ENCODE results near the gene PRKCA.

PRKCA gene

DNA sequence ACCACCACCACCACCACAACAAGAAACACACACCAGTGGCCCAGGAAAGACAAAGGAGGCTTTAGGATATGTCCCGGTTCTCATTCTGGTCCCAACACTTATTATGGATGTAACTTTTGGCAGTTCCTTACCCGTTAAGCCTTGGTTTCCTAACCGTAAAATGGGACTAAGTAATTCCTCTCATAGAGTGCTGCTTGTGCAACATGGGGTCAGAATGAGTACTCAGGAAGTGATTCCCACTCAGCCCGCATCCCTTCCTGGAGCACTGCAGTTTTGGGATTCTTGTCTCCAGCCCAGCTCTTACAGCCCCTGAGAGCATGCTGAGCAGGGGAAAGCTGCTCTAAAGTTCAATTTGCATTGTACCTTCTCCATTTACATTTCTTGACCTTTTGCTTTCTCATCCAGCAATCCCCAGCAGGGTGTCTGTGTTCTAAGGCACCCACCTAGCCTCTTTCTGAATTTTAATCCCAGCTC, 262.6 kb downstream of the PRKCA start:
- no peaks in the 10 kb centered on the region for H3K27me3 ChIP-seq (ENCODE audit: insufficient read depth, poor library complexity, severe bottlenecking)
- H3K9me3 ChIP-seq (ENCODE audit: severe bottlenecking) = no peaks in the 10 kb centered on the region
- ATAC-seq (ENCODE audit: low read depth) (no peak), DNase-seq (ENCODE audit: low spot score) (no peak)
- H3K36me3 ChIP-seq (ENCODE audit: low read depth) = no peaks in the 10 kb centered on the region
- H3K4me3 ChIP-seq (ENCODE audit: severe bottlenecking) = no peak overlapping the region
- no peak overlapping the region for H3K27ac ChIP-seq (ENCODE audit: poor library complexity, severe bottlenecking)
- TF ChIP-seq, protein P1, sequence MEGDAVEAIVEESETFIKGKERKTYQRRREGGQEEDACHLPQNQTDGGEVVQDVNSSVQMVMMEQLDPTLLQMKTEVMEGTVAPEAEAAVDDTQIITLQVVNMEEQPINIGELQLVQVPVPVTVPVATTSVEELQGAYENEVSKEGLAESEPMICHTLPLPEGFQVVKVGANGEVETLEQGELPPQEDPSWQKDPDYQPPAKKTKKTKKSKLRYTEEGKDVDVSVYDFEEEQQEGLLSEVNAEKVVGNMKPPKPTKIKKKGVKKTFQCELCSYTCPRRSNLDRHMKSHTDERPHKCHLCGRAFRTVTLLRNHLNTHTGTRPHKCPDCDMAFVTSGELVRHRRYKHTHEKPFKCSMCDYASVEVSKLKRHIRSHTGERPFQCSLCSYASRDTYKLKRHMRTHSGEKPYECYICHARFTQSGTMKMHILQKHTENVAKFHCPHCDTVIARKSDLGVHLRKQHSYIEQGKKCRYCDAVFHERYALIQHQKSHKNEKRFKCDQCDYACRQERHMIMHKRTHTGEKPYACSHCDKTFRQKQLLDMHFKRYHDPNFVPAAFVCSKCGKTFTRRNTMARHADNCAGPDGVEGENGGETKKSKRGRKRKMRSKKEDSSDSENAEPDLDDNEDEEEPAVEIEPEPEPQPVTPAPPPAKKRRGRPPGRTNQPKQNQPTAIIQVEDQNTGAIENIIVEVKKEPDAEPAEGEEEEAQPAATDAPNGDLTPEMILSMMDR (IDR thresholded peaks at IDR 0.05; ENCODE audit: poor library complexity, severe bottlenecking) = no peak
- H3K4me1 ChIP-seq (ENCODE audit: insufficient read depth, poor library complexity, severe bottlenecking) = peaks cover 16% of the 10 kb centered on the region

DNA sequence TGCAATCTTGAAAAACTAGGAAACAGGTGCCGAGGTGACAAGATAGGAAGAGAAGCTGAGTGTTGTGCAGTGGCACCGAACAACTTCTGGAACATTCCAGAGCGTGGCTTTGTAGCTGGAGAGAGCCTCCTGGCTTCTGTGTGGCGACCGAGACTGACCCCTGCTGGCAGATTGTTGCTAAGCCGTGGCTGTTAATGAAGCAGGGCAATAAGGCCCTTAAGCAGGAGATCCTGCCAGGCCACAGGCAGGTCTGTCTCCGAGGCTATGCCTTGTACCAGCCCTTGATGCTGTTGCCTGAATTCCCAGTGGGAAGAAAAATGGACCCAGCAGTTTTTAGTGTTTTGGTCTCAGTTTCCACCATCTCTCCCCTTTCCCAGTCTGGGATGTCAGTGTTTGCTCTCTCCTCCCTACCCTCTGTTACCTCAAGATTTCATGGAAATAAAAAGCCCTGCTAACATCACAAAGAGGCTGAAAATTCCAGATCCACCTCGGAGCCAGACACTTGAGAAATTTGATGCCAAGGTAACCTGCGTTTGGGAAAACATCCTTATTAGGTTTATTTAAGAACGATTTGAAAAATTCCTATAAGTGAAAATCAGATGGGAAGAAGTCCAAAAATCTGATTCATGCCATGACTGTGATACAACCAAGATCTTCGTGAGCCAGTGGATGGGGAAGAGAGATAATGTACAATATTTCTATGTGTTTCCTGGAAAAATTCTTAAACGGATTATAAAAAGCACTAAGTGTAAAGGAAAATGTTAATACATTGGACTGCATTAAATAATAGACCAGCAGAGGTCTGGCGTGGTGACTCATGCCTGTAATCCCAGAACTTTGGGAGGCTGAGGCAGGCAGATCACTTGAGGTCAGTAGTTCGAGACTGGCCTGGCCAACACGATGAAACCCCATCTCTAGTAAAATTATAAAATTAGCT, 265.1 kb downstream of the PRKCA start:
- H3K4me3 ChIP-seq (ENCODE audit: severe bottlenecking) = no peak overlapping the region
- no peaks in the 10 kb centered on the region for H3K27me3 ChIP-seq (ENCODE audit: insufficient read depth, poor library complexity, severe bottlenecking)
- peaks cover 31% of the 10 kb centered on the region for H3K4me1 ChIP-seq (ENCODE audit: insufficient read depth, poor library complexity, severe bottlenecking)
- no peak for DNase-seq (ENCODE audit: low spot score)
- TF ChIP-seq, protein P1 (IDR thresholded peaks at IDR 0.05; ENCODE audit: poor library complexity, severe bottlenecking) = peak; percentile 93
- peak; percentile 60 for ATAC-seq (ENCODE audit: low read depth)
- no peaks in the 10 kb centered on the region for H3K9me3 ChIP-seq (ENCODE audit: severe bottlenecking)
- H3K27ac ChIP-seq (ENCODE audit: poor library complexity, severe bottlenecking) = peak overlapping the region; percentile 85
- H3K36me3 ChIP-seq (ENCODE audit: low read depth) = no peaks in the 10 kb centered on the region

DNA sequence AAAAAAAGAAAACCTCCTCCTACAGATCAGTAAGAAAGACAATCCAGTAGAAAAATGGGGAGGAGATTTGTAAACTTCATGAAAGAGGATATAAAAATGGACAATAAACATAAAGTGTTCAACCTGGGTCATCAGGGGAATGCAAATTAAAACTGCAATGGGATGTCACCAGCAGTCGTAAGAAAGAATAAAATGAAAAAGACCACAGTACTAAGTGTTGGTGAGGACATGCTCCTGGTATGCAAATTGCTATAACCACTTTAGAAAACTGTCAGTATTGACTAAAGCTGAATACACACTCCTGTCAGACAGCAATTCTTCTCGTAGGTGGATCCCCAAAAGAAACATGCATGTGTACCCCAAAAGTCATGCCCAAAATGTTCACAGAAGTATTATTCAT, 267.2 kb downstream of the PRKCA start:
- no peaks in the 10 kb centered on the region for H3K9me3 ChIP-seq (ENCODE audit: severe bottlenecking)
- no peaks in the 10 kb centered on the region for H3K27me3 ChIP-seq (ENCODE audit: insufficient read depth, poor library complexity, severe bottlenecking)
- ATAC-seq (ENCODE audit: low read depth) = no peak
- no peak for DNase-seq (ENCODE audit: low spot score)
- peak overlapping the region; percentile 49 for H3K27ac ChIP-seq (ENCODE audit: poor library complexity, severe bottlenecking)
- H3K36me3 ChIP-seq (ENCODE audit: low read depth) = no peaks in the 10 kb centered on the region
- H3K4me3 ChIP-seq (ENCODE audit: severe bottlenecking) = no peak overlapping the region
- H3K4me1 ChIP-seq (ENCODE audit: insufficient read depth, poor library complexity, severe bottlenecking) = peaks cover 31% of the 10 kb centered on the region
- TF ChIP-seq, protein P1 (IDR thresholded peaks at IDR 0.05; ENCODE audit: poor library complexity, severe bottlenecking) = no peak

DNA sequence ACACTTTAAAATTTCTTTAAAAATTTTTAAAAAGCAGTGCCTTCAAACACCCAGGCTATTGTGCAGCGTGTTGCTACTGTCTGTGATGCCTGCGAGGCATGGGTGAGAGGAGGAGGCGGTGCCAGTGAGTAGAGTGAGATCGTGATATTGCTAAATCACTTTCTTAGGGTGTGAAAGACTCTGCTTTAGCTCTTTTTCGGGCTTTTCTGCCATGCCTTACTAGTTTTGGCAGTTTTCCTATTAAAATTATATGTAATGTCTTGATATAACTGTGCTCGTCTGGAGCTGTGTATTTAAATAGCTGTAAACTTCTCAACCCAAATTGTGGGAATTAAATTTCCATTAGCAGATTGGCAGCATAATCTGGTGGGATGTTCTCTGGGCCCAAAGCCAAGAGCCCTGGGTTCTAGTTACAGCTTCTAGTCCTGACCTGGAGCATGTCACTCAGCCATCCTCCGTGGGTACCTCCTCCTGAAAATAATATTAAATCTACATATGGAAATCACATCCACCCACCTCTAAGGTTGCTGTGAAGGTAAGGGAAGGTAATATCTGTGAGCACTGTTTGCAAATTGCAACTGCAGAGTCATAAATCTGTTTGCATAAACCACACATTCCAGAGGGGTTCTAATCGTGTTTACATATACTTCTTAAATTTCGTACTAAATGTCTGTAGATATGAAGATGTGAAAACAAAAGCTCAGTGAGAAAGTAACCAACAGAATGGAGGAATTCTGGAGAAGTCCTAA, 268.2 kb downstream of the PRKCA start:
- no peaks in the 10 kb centered on the region for H3K27me3 ChIP-seq (ENCODE audit: insufficient read depth, poor library complexity, severe bottlenecking)
- ATAC-seq (ENCODE audit: low read depth) = peak; percentile 78
- peaks cover 31% of the 10 kb centered on the region for H3K4me1 ChIP-seq (ENCODE audit: insufficient read depth, poor library complexity, severe bottlenecking)
- H3K9me3 ChIP-seq (ENCODE audit: severe bottlenecking) = no peaks in the 10 kb centered on the region
- TF ChIP-seq, protein P1 (IDR thresholded peaks at IDR 0.05; ENCODE audit: poor library complexity, severe bottlenecking) = no peak
- no peak overlapping the region for H3K4me3 ChIP-seq (ENCODE audit: severe bottlenecking)
- DNase-seq (ENCODE audit: low spot score) = no peak
- H3K27ac ChIP-seq (ENCODE audit: poor library complexity, severe bottlenecking) = peak overlapping the region; percentile 49
- H3K36me3 ChIP-seq (ENCODE audit: low read depth) = no peaks in the 10 kb centered on the region

All from RWPE2 (cell line).